H9 (cell line): ENCODE data around the gene PMEPA1. TPM values are rescaled to one million over a fixed set of nuclear protein-coding genes. Genes with fewer than 3 reads are reported as not detected.

Experiments
- DNase-seq: peaks from one replicate; pipeline ENCODE4 v3.0.0-alpha.2; 2017
- H2AFZ ChIP-seq: one replicate; pipeline ENCODE4 v1.6.1; 2013; ENCODE audit warnings: mild to moderate bottlenecking, low read length, control low read depth, moderate library complexity
- H2AK5ac ChIP-seq: 2 replicates; pipeline ENCODE4 v1.6.1; 2013; ENCODE audit warnings: low read length, control low read depth, mixed read lengths; ENCODE audit not compliant: insufficient read length
- H2BK120ac ChIP-seq: one replicate; pipeline ENCODE4 v1.6.1; 2013; ENCODE audit warnings: low read depth, mild to moderate bottlenecking, low read length, control low read depth, inconsistent platforms; ENCODE audit not compliant: poor library complexity, severe bottlenecking
- H2BK12ac ChIP-seq: 2 replicates; pipeline ENCODE4 v1.6.1; 2013; ENCODE audit warnings: low read length, control low read depth, mixed read lengths, low read depth; ENCODE audit not compliant: insufficient read length
- H2BK15ac ChIP-seq: 2 replicates; pipeline ENCODE4 v1.6.1; 2013; ENCODE audit warnings: low read depth, low read length, control low read depth
- H2BK20ac ChIP-seq: one replicate; pipeline ENCODE4 v1.6.1; 2013; ENCODE audit warnings: low read depth, mild to moderate bottlenecking, low read length, control low read depth, inconsistent platforms; ENCODE audit not compliant: poor library complexity, severe bottlenecking
- H2BK5ac ChIP-seq: 2 replicates; pipeline ENCODE4 v1.6.1; 2013; ENCODE audit warnings: low read length, control low read depth, mixed read lengths; ENCODE audit not compliant: insufficient read length
- H3K14ac ChIP-seq: 2 replicates; pipeline ENCODE4 v1.6.1; 2013; ENCODE audit warnings: low read length, control low read depth; ENCODE audit not compliant: insufficient read depth
- H3K18ac ChIP-seq: 2 replicates; pipeline ENCODE4 v1.6.1; 2013; ENCODE audit warnings: low read depth, mild to moderate bottlenecking, mixed read lengths, low read length, control low read depth; ENCODE audit not compliant: insufficient read length
- H3K23ac ChIP-seq: 2 replicates; pipeline ENCODE4 v1.6.1; 2013; ENCODE audit warnings: low read length, control low read depth, mixed read lengths, low read depth; ENCODE audit not compliant: insufficient read length
- H3K23me2 ChIP-seq: 2 replicates; pipeline ENCODE4 v1.6.1; 2013; ENCODE audit warnings: low read depth, mild to moderate bottlenecking, mixed read lengths, low read length, control low read depth; ENCODE audit not compliant: insufficient read length, poor library complexity, severe bottlenecking
- H3K27ac ChIP-seq: 2 replicates; pipeline ENCODE4 v1.5.1; 2013; ENCODE audit warnings: low read length, control low read depth, mixed read lengths, low read depth; ENCODE audit not compliant: insufficient read length
- H3K27me3 ChIP-seq: 2 replicates; pipeline ENCODE4 v1.6.1; 2013; ENCODE audit warnings: low read length, control low read depth, inconsistent platforms; ENCODE audit not compliant: insufficient read depth
- H3K4ac ChIP-seq: 2 replicates; pipeline ENCODE4 v1.6.1; 2013; ENCODE audit warnings: low read depth, mild to moderate bottlenecking, control low read depth, inconsistent platforms, low read length, moderate library complexity
- H3K4me1 ChIP-seq: 2 replicates; pipeline ENCODE4 v1.6.1; 2013; ENCODE audit warnings: low read length, control low read depth, inconsistent platforms; ENCODE audit not compliant: insufficient read depth
- H3K4me2 ChIP-seq: 2 replicates; pipeline ENCODE4 v1.6.1; 2013; ENCODE audit warnings: low read length, control low read depth, mixed read lengths; ENCODE audit not compliant: insufficient read length, insufficient read depth
- H3K56ac ChIP-seq: 2 replicates; pipeline ENCODE4 v1.6.1; 2013; ENCODE audit warnings: low read depth, mild to moderate bottlenecking, mixed read lengths, low read length, control low read depth; ENCODE audit not compliant: insufficient read length
- H3K79me1 ChIP-seq: 2 replicates; pipeline ENCODE4 v1.6.1; 2013; ENCODE audit warnings: low read depth, mild to moderate bottlenecking, moderate library complexity, low read length, control low read depth, inconsistent platforms; ENCODE audit not compliant: insufficient read depth, poor library complexity, severe bottlenecking
- H3K79me2 ChIP-seq: 2 replicates; pipeline ENCODE4 v1.6.1; 2013; ENCODE audit warnings: low read length, control low read depth, inconsistent platforms; ENCODE audit not compliant: insufficient read depth
- H3K9ac ChIP-seq: 2 replicates; pipeline ENCODE4 v1.6.1; 2013; ENCODE audit warnings: low read length, control low read depth, mixed read lengths; ENCODE audit not compliant: insufficient read length; ENCODE audit errors: extremely low read depth
- H3K9me3 ChIP-seq: one replicate; pipeline ENCODE4 v1.6.1; 2013; ENCODE audit warnings: low read depth, low read length, inconsistent platforms; ENCODE audit not compliant: control insufficient read depth
- H3T11ph ChIP-seq: one replicate; pipeline ENCODE4 v1.6.1; 2013; ENCODE audit warnings: mild to moderate bottlenecking, low read length, control low read depth, inconsistent platforms
- H4K20me1 ChIP-seq: one replicate; pipeline ENCODE4 v1.6.1; 2013; ENCODE audit not compliant: control insufficient read depth, insufficient read length, insufficient read depth
- H4K5ac ChIP-seq: 2 replicates; pipeline ENCODE4 v1.6.1; 2013; ENCODE audit warnings: low read depth, mild to moderate bottlenecking, mixed read lengths, low read length, control low read depth; ENCODE audit not compliant: insufficient read length
- H4K8ac ChIP-seq: replicated peaks from 2 replicates; pipeline ENCODE4 v1.6.1; 2013; ENCODE audit warnings: low read length, control low read depth, mixed read lengths, low read depth; ENCODE audit not compliant: insufficient read length
- H4K91ac ChIP-seq: 2 replicates; pipeline ENCODE4 v1.6.1; 2013; ENCODE audit warnings: low read depth, mild to moderate bottlenecking, moderate library complexity, mixed read lengths, low read length, control low read depth; ENCODE audit not compliant: insufficient read length
- H3K27ac Mint-ChIP-seq, 3 experiments: 2 replicates in 2 of 3; 3 replicates in 1 of 3; pipeline ENCODE4 v1.8.0; 2020 to 2021; ENCODE audit warnings: mixed read lengths in 3 of 3, mild to moderate bottlenecking in 1 of 3, moderate library complexity in 1 of 3
- H3K27me3 Mint-ChIP-seq: 2 replicates; pipeline ENCODE4 v1.8.0; 2021; ENCODE audit warnings: low read depth, mild to moderate bottlenecking, moderate library complexity, mixed read lengths
- H3K36me3 Mint-ChIP-seq, 3 experiments: 2 replicates in 2 of 3; 3 replicates in 1 of 3; pipeline ENCODE4 v1.8.0; 2020 to 2021; ENCODE audit warnings: low read depth in 3 of 3, mixed read lengths in 3 of 3; ENCODE audit not compliant: insufficient read depth in 1 of 3
- H3K4me1 Mint-ChIP-seq, 2 experiments: 2 replicates each; pipeline ENCODE4 v1.8.0; 2020; ENCODE audit warnings: mixed read lengths in 2 of 2
- H3K4me3 Mint-ChIP-seq, 2 experiments: 2 replicates in 1 of 2; 3 replicates in 1 of 2; pipeline ENCODE4 v1.8.0; 2020 to 2021; ENCODE audit warnings: mild to moderate bottlenecking in 2 of 2, mixed read lengths in 2 of 2, moderate library complexity in 1 of 2
- H3K9me3 Mint-ChIP-seq, 2 experiments: 2 replicates in 1 of 2; 3 replicates in 1 of 2; pipeline ENCODE4 v1.8.0; 2020; ENCODE audit warnings: mild to moderate bottlenecking in 2 of 2, mixed read lengths in 2 of 2, moderate library complexity in 1 of 2
- WGBS: extraction: QIAGEN DNeasy Blood & Tissue Kit; methylation state at CpG from one replicate; pipeline ENCODE4 v1.1.7; 2013; ENCODE audit warnings: missing lambda C conversion rate, low lambda C conversion rate, mixed read lengths; ENCODE audit not compliant: insufficient read length; ENCODE audit errors: extremely low coverage; 5-methylcytosine and 5-hydroxymethylcytosine counted together
- total RNA-seq: library from RNA; stranded (reverse); gene quantifications from 2 replicates; pipeline ENCODE4 v1.2.1, GENCODE V29; 2021
- TF ChIP-seq, protein P1 (sequence below): fragments of 200-600 bp; sonication (generic); conservative IDR thresholded peaks from 3 replicates; pipeline ENCODE4 v1.8.0; 2021; ENCODE audit warnings: antibody characterized with exemption, mild to moderate bottlenecking

PMEPA1 gene
- total RNA-seq, 1 experiment from 2014 or later: 34.6 TPM

DNA sequence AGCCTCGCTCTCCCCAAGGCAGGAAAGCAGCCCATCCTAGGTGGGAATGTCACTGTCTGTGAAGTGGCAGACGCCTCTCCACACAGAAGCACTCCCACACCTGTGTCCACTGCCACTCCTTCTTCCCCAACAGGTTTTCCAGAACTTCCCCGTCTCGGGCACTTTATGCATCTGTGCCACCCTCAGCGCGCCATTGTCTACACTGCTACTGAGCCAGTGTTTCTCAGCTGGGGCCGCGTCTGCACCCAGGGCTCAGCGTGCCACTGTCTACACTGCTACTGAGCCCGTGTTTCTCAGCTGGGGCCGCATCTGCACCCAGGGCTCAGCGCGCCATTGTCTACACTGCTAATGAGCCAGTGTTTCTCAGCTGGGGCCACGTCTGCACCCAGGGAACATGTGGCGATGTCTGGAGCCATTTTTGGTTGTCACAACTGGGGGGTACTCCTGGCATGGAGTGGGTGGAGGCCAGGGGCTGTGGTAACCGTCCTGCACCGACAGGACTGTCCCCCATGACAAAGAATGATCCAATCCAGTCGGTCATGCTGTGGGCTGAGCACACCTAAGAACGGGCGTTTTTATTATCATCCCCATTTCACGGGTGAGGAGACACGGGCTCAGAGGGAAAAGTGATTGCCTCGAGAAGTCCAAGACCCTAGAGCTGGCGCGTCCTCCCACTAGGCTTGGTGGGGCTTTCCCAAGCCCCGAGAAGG is 47.9 kb downstream of the PMEPA1 start:
- H2BK20ac ChIP-seq: no peak overlapping the region
- no peak overlapping the region for H4K8ac ChIP-seq
- H3K9ac ChIP-seq: no peak overlapping the region
- no peak overlapping the region for H3K4ac ChIP-seq
- Mint-ChIP-seq H3K9me3 (no peaks in the 10 kb centered on the region), H3K27me3 (no peaks in the 10 kb centered on the region), H3K27ac (peak overlapping the region in 1 of 3 experiments; percentile 82; a peak in 2 of 7 replicates), H3K4me3 (no peak overlapping the region), H3K4me1 (peaks cover 26 to 33% of the 10 kb centered on the region in 2 experiments), H3K36me3 (peaks cover 12 to 25% (median 19%) of the 10 kb centered on the region in 3 experiments)
- no peak overlapping the region; the same call in 1 of the 2 replicates for H3K14ac ChIP-seq
- DNase-seq: peak; percentile 22
- no peak overlapping the region for H3K18ac ChIP-seq
- no peaks in the 10 kb centered on the region for H3K79me1 ChIP-seq
- peaks cover 9% of the 10 kb centered on the region; the same call in 1 of the 2 replicates for H3K79me2 ChIP-seq
- no peak overlapping the region for H3K56ac ChIP-seq
- no peak overlapping the region for H2BK120ac ChIP-seq
- H2BK5ac ChIP-seq: no peak overlapping the region
- H3K27me3 ChIP-seq: no peaks in the 10 kb centered on the region
- H2BK12ac ChIP-seq: no peak overlapping the region
- H4K91ac ChIP-seq: no peak overlapping the region
- H3K23me2 ChIP-seq: no peaks in the 10 kb centered on the region
- H4K5ac ChIP-seq: no peak overlapping the region
- no peaks in the 10 kb centered on the region; the same call in 1 of the 2 replicates for H3K4me1 ChIP-seq
- H3K23ac ChIP-seq: no peak overlapping the region
- H2AFZ ChIP-seq: no peak overlapping the region
- H3K27ac ChIP-seq: no peak overlapping the region
- no peak overlapping the region for H3K4me2 ChIP-seq
- no CpG with 5 or more reads among the region's 26 CpGs for WGBS
- no peaks in the 10 kb centered on the region for H3K9me3 ChIP-seq
- H4K20me1 ChIP-seq: no peaks in the 10 kb centered on the region
- no peak overlapping the region for H3T11ph ChIP-seq
- H2AK5ac ChIP-seq: no peak overlapping the region
- H2BK15ac ChIP-seq: no peak overlapping the region
- TF ChIP-seq, protein P1, sequence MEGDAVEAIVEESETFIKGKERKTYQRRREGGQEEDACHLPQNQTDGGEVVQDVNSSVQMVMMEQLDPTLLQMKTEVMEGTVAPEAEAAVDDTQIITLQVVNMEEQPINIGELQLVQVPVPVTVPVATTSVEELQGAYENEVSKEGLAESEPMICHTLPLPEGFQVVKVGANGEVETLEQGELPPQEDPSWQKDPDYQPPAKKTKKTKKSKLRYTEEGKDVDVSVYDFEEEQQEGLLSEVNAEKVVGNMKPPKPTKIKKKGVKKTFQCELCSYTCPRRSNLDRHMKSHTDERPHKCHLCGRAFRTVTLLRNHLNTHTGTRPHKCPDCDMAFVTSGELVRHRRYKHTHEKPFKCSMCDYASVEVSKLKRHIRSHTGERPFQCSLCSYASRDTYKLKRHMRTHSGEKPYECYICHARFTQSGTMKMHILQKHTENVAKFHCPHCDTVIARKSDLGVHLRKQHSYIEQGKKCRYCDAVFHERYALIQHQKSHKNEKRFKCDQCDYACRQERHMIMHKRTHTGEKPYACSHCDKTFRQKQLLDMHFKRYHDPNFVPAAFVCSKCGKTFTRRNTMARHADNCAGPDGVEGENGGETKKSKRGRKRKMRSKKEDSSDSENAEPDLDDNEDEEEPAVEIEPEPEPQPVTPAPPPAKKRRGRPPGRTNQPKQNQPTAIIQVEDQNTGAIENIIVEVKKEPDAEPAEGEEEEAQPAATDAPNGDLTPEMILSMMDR: no peak
